GM10847 (cell line): ENCODE results near the gene GDF9.

Source experiments
- POLR2A ChIP-seq: IDR thresholded peaks from 2 replicates; pipeline ENCODE4 v1.6.1; 2011; ENCODE audit not compliant: insufficient read length; ENCODE audit errors: extremely low read depth

Gene GDF9

DNA sequence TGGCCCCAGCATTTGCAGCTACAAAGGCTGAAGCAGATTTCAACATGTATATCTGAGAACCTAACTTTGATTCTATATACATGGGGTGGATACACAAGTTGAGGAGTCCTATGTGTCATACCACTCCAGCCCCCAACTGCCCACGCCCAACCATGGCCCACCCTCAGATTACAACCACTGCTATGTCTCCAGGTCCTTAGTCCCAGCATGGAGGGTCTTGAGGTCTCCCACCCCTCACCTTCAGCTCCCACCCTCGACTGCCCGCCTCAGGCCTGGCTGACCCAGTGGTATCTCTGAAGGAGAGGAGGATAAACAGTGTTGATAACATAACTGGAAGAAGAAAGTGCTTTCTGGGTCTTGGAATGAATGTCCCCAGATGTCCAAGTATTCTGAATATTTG lies 44.9 kb downstream of the GDF9 start:
- no peak for TF ChIP-seq POLR2A

DNA sequence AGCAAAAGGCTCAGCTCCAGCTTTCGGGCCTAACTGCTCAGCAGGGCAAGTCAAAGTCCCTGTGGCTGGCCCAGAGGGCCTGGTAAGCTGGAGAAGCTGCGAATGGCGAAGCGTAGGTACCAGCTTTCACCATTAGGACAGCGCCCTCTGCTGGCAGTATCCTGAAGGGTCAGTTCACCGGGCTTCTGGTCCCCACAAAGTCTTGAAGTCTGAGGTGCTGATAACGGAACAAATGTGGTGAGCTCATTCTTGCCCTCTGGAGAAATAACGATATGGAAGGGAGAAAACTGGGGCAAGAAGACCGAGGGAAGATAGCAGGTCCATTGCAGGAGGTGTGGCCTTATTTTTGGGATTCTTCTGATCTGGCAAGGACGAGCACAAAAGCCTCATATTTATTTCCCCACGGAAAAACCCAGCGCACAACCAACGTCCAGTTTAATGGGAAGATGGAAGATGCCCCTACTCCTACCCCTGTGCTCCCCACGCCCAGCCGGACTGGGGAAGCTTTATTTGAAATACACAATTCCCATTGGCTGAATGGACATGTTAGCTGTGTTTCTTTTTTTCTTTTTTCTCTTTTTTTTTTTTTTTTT lies 46.0 kb downstream of the GDF9 start:
- TF ChIP-seq POLR2A: no peak

DNA sequence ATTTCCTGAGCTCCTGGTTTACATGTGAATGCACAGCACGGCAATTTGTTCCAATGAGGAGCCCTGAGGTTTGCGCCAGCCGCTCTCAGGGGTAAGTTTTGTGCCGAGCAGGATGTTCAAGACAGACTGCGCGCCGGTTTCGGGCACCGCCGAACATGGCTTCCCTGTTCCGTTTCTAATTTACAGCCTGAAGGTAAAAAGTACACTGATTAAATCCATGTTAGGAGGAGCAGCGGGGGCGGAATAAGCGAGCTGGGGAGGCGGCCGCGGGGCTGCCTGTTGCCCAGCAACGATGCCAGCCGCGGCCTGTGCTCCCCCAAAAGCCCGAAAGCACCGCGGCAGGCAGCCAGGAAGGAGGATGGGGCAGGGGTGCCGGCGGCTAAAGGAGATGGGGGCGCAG lies 46.8 kb downstream of the GDF9 start:
- no peak for TF ChIP-seq POLR2A

DNA sequence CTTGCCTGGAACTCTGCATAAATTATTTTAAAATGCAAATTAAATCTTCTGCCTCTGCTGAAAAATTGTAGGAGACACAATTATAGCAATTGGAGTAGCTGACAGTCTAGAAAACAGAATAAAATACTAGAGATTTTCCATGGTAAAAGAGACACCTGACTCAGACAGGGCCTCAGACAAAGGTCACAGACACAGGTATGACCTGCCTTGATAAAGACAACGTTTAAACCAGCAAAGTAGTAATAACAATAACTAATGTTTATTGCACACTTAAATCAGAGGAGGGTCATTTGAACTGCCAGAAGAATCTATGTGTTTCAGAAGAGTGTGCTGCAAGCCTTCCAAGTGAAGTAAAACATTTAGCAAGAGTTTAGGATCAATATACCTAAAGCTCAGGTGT lies 49.3 kb downstream of the GDF9 start:
- TF ChIP-seq POLR2A: no peak

DNA sequence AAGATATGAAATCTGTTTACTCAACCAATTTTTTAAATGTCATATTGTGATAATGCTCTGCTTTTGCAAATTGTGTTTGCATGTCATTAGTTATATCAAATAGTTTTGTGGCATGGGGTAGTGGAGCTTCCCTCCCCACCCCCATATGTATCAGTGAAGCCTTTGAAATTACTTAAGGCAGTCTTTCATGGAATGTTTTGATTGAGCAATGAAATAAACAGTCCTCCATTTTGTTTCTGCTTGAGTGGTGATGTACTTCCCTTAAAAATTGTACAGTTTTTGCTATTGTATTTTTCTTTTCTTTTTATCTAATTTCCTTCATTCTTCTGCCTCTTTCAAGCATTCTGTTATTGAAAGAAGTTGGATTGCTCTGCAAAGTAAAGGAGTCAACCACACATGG lies 49.7 kb downstream of the GDF9 start:
- no peak for TF ChIP-seq POLR2A

DNA sequence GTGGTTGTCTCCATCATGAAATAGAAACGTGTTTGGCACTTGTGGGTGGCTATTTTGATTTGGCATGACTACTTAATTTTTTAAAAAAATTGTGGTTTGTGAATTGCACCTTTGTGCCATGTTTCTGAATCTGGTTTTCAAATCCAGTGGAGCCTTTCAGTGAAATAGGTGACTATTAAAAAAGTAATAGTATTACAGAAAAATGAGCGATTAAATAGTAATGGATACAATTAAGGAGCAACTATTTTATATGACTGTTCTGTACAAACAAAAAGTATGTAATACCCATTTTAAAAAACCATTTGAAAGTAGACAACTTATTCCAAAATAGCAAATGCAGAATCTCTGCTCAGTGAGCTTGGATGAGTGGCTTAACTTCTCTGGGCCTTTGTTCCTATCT lies 50.2 kb downstream of the GDF9 start:
- no peak for TF ChIP-seq POLR2A

DNA sequence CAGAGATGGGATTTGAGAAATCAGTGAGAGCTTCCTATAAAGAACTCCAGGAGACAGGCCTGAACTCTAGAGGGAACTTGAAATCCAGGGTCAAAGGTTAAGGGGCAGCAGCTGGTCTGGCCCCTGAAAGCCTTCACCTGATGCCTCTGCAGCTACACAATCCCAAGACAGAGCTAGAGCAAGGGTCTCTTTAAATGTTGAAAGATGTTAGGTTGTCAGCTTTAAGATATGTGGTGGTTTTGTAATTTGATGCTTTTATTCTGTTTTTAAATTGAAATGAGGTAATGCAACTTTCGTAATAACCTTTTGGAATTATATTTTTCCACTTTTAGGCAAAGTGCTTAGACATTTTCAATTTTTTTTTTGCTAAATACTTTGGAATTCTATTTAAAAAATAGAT lies 50.8 kb downstream of the GDF9 start:
- no peak for TF ChIP-seq POLR2A

DNA sequence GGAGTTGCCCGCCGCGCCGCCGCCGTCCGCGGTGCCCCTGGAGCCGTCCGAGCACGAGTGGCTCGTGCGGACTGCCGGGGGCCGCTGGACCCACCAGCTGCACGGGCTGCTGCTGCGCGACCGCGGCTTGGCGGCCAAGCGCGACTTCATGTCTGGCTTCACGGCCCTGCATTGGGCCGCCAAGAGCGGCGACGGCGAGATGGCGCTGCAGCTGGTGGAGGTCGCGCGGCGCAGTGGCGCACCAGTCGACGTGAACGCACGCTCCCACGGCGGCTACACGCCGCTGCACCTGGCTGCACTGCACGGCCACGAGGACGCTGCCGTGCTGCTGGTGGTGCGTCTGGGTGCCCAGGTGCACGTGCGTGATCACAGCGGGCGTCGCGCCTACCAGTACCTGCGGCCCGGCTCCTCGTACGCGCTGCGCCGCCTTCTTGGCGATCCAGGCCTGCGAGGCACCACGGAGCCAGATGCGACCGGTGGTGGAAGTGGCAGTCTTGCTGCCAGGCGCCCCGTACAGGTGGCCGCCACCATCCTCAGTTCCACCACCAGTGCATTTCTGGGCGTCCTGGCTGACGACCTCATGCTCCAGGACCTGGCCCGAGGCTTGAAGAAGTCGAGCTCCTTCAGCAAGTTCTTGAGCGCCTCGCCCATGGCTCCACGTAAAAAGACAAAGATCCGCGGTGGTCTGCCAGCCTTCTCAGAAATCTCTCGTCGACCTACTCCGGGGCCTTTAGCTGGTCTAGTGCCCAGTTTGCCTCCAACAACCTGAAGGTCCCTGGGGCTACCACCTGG lies 51.6 kb downstream of the GDF9 start:
- TF ChIP-seq POLR2A: no peak

DNA sequence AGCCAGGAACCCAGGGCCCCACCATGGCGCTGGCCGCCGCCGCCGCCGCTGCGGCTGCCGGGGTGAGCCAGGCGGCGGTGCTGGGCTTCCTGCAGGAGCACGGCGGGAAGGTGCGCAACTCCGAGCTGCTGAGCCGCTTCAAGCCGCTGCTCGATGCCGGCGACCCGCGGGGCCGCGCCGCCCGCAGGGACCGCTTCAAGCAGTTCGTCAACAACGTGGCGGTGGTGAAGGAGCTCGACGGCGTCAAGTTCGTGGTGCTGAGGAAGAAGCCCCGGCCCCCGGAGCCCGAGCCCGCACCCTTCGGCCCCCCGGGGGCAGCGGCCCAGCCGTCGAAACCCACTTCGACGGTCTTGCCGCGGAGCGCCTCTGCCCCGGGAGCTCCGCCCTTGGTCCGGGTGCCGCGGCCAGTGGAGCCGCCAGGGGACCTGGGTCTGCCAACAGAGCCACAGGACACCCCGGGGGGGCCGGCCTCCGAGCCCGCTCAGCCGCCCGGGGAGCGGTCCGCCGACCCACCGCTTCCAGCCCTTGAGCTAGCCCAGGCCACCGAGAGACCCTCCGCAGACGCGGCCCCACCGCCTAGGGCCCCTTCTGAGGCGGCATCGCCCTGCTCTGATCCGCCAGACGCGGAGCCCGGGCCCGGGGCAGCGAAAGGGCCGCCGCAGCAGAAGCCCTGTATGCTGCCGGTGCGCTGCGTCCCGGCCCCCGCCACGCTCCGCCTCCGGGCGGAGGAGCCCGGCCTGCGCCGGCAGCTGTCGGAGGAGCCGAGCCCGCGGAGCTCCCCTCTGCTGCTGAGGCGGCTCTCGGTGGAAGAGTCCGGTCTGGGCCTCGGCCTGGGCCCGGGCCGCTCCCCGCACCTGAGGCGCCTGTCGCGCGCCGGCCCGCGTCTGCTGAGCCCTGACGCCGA lies 52.4 kb downstream of the GDF9 start:
- TF ChIP-seq POLR2A: no peak

DNA sequence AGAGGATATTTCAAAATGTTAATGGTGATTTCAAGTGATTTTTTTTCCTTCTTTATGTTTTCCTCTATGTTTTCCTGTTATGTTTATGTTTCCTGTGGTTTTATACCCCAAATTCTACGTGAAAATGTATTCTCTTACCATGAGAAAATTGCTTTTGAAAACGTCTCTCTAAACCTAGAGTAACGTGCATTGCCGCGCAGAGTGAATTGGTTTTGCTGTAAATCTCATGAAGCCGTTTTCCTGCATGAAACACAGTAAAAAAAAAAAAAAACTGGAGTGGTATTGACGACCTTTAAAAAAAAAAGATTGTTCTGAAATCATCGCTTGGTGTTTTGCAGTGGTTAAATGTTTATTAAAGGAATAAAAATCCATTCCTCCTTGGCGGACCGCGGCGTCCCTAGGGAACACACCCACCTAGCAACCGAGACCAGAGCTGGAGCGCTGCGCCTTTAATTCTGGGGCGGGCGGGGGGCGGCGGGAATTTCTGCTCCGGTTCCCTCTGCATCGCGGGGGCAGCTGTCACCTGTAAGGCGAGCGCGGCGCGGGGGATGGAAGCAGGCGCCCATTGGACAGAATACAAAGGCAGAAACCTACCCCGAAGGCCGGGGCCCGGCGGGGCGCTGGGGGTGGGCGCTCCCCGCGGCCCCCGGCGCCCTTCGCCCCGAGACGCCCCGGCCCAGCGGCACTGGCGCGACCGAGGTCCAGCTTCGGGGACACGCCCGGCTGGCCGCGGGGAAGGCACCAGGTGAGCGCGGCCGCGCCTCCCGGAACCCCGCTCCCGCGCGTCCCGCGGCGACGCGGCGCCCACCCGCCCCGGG lies 53.3 kb downstream of the GDF9 start, which contains the start of gene SOWAHA:
Gene SOWAHA (plus strand): TSS at position 522 of the 818 bp plus-strand sequence. CDS start 320 bp downstream, outside the sequence.
- no peak for TF ChIP-seq POLR2A

DNA sequence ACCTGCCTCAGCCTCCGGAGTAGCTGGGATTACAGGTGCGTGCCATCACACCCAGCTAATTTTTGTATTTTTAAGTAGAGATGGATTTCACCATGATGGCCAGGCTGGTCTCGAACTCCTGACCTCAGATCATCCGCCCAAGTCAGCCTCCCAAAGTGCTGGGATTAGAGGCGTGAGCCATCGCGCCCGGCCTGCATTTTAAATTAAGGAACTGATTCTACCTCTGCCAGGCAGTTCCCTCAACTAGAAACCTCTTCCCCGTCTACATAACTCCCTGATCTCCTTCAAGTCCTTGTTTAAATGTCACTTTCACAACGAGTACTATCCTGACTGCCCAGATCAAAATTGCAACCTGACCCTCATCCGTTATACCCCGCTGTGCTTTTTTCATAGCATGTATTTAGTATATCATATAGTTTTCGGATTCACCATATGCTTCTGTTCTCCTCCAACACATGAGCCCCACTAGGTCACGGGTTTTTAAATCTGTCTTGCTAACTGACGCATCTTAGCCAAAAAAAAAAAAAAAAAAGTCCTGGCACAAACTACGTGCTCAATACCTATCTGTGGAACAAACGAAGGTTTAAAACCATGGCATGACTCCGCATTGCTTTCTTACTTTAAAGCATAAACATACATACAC lies 54.0 kb downstream of the GDF9 start:
- TF ChIP-seq POLR2A: no peak
